SU-DHL-6 (cell line): ENCODE results near the gene OR51Q1.

Source experiments
- CTCF ChIP-seq: fragments of 200-600 bp; sonication (generic); IDR thresholded peaks from one replicate; pipeline ENCODE4 v1.5.1; 2017; ENCODE audit warnings: antibody characterized with exemption, mild to moderate bottlenecking, low read length, moderate library complexity; ENCODE audit not compliant: insufficient read depth, poor library complexity, severe bottlenecking
- EZH2phosphoT487 ChIP-seq: fragments of 200-600 bp; sonication (generic), shearing (Covaris generic); conservative IDR thresholded peaks from 2 replicates; pipeline ENCODE4 v1.6.1; 2018; ENCODE audit warnings: mild to moderate bottlenecking, antibody characterized with exemption, low read length, moderate library complexity, mixed read lengths

- TF ChIP-seq CTCF, result no peak
- no peak for TF ChIP-seq EZH2phosphoT487
Observed at GRCh38 chr11:5441414-5441813, 19.5 kb downstream of the OR51Q1 start, which contains the start of gene OR51I1.
